GM13977 (cell line): ENCODE data around the gene KLK6.
"Not testable (repeated sequence)": the region's sequence is repeated elsewhere in the genome, so short reads cannot be mapped to it uniquely, and the experiment has no call there.

Source experiments
- DNase-seq: peaks from one replicate; pipeline ENCODE4 v3.0.0; 2012; ENCODE audit warnings: low spot score
- in situ Hi-C: fragments of 300-500 bp; cut with MboI; formaldehyde crosslinking; loops from one replicate; pipeline ENCODE4 v1.12.0; 2022; ENCODE audit warnings: low sequenced_read_pairs, low pct_unique_long_range_greater_than_20kb, mixed read lengths, inconsistent platforms; ENCODE audit not compliant: unreplicated experiment
- TF ChIP-seq, protein P1 (sequence below): IDR thresholded peaks from 2 replicates; pipeline ENCODE4 v1.5.1; 2012; ENCODE audit warnings: mild to moderate bottlenecking, control low read depth; ENCODE audit not compliant: insufficient read depth; ENCODE audit errors: extremely low read depth, missing control alignments

Gene KLK6

DNA sequence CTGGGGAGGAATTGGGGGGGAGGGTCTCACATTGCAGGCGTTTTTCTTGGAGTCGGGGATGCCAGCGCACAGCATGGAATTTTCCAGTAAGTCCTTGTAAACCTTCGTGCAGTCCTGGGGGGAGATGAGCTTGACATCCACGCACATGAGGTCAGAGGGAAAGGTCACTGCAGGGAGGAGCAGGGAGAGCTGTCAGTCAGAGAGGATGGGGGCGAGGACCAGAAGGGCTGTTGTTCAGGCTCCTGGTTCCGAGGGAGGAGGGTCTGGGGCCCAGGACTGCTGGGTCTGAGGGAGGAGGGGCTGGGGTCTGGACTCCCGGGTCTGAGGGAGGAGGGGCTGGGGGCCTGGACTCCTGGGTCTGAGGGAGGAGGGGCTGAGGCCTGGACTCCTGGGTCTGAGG is 10.4 kb upstream of the KLK6 start:
- DNase-seq = no peak
- in situ Hi-C loops = no loop called here
- TF ChIP-seq, protein P1, sequence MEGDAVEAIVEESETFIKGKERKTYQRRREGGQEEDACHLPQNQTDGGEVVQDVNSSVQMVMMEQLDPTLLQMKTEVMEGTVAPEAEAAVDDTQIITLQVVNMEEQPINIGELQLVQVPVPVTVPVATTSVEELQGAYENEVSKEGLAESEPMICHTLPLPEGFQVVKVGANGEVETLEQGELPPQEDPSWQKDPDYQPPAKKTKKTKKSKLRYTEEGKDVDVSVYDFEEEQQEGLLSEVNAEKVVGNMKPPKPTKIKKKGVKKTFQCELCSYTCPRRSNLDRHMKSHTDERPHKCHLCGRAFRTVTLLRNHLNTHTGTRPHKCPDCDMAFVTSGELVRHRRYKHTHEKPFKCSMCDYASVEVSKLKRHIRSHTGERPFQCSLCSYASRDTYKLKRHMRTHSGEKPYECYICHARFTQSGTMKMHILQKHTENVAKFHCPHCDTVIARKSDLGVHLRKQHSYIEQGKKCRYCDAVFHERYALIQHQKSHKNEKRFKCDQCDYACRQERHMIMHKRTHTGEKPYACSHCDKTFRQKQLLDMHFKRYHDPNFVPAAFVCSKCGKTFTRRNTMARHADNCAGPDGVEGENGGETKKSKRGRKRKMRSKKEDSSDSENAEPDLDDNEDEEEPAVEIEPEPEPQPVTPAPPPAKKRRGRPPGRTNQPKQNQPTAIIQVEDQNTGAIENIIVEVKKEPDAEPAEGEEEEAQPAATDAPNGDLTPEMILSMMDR = no peak

DNA sequence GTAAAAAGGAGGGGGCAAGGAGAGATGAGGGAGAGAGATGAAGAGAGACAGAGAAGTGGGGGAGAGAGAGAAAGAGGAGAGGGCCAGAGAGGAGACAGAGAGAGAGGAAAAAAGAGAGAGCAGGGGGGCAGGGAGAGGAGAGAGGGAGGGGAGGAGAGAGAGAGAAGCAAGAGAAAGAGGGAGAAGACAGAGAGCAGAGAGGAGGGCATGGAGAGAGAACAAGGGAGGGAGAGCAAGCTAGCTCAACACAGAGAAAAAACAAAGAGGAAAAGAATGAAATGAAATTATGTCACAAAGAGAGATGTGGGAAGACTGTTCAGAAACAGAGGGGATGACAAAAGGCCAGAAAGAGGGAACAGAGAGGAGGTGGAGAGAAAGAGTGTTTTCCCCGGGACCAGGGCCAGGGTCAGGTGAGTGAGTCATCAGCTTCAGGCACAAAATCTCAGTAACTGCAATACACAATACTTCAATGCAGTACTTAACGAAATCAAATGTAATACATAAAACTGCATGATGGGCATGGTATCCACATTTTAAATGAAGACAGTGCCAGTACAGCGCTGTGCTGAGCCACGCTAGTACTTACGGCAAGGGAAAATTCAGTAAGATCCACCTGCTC is 9.5 kb upstream of the KLK6 start:
- no peak for DNase-seq
- TF ChIP-seq, protein P1 = no peak
- in situ Hi-C loops = no loop called here

DNA sequence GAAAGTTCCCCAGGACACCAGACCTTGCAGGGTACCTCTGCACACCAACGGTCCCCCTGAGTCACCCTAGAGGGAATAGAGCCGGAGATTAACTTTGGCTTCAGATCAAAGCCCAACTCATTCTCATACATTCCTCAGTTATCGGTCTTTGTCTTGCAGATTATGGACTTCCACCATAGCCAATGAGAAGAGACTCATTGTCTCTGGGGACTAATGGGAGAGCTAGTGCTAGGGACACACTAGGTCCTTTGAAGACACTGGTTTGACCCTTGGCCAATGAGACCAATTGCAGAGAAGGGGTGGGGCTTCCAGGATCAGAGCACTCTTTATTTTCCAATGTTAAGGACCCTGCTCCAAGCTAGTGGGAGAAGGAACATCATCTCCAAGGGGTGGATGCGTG is 8.2 kb upstream of the KLK6 start:
- TF ChIP-seq, protein P1 = no peak
- in situ Hi-C loops = no loop called here
- no peak for DNase-seq

DNA sequence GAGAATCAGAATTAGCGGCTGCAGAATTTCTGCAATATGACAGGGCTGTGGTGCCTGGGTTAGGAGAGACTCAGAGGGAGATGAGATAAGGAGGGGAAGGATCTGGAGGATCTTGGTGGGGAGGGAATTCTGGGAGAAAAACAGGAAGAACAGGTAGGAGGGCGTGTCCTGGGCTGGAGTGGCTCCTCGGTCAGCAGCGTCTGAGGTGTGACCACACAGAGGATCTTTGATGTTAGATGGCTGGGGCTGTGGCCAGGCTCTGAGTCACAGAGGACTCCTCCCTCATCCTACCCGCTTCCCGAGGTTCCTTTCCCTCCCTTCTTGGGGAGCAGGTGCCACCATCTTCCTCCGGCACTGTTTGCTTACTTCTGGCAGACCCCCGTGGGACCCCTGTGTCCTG is 6.4 kb upstream of the KLK6 start:
- no peak for DNase-seq
- TF ChIP-seq, protein P1 = no peak
- in situ Hi-C loops = no loop called here

DNA sequence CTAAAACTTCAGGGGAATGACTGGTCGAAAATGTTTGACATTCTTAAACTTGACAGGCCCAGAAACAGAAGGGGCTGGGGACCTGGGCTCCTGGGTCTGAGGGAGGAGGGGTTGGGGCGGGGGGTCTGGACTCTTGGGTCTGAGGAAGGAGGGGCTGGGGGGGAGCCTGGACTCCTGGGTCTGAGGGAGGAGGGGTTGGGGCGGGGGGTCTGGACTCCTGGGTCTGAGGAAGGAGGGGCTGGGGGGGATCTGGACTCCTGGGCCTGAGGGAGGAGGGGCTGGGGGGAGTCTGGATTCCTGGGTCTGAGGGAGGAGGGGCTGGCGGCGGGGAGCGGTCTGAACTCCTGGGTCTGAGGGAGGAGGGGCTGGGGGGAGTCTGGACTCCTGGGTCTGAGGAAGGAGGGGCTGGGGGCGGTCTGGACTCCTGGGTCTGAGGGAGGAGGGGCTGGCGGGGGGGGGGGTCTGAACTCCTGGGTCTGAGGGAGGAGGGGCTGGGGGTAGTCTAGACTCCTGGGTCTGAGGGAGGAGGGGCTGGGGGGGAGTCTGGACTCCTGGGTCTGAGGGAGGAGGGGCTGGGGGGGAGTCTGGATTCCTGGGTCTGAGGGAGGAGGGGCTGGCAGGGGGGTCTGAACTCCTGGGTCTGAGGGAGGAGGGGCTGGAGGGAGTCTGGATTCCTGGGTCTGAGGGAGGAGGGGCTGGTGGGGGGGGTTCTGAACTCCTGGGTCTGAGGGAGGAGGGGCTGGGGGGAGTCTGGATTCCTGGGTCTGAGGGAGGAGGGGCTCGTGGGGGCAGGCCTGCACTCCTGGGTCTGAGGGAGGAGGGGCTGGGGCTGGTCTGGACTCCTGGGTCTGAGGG is 5.5 kb upstream of the KLK6 start:
- no peak for DNase-seq
- TF ChIP-seq, protein P1 = no peak
- in situ Hi-C loops = no loop called here

DNA sequence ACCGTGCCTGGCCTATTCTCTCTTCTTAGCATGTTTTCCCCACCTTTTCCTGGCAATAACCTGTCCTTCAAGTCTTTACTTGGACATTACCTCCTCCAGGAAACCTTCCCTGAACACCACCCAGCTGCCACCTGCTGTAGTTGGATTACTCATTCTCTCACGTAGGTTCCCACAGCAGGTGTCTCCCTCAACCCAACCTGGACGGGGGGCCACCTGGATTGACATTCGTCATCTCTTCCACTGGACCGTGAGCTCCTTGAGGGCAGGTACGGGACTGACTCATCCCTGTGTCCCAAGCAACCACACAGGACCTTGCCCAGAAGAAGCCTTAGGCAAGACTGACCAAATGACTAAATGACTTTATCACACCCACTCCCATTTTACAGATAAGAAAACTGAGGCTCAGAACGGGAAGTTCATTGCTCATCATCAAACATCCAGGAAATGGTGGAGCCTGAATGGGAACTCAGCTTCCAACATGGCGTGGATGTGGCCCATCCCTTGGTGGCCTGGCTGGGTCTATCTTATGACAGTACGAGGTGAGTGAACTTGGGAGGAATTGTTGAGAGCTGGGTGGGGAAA is 3.5 kb upstream of the KLK6 start:
- DNase-seq = no peak
- TF ChIP-seq, protein P1 = no peak
- in situ Hi-C loops = no loop called here

DNA sequence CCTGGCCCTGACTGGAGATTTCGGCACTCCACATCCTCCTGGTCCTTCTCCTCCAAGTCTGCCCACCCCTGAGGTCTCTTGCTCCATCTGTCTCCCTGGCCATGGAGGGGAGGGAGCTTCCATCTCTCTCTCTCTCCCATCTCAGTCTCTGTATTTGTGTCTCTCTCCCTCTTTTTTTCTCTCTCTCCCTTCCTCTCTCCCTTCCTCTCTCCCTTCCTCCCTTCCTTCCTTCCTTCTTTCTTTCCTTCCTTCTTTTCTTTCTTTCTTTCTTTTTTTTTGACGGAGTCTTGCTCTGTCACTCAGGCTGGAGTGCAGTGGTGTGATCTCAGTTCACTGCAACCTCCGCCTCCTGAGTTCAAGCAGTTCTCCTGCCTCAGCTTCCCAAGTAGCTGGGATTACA is 419 bp upstream of the KLK6 start:
- DNase-seq, in situ Hi-C loops: not testable (repeated sequence)
